HK-2 (cell line): Measurements from ENCODE around the gene INTS6L.
A peak's percentile ranks its signal among the peaks of the same experiment; 100 is the strongest.
"Not testable (repeated sequence)": the region's sequence is repeated elsewhere in the genome, so short reads cannot be mapped to it uniquely, and the experiment has no call there.

Experiments used
- DNase-seq: peaks from one replicate; pipeline ENCODE4 v3.0.0-alpha.2; 2018; ENCODE audit not compliant: unreplicated experiment

The INTS6L gene

DNA sequence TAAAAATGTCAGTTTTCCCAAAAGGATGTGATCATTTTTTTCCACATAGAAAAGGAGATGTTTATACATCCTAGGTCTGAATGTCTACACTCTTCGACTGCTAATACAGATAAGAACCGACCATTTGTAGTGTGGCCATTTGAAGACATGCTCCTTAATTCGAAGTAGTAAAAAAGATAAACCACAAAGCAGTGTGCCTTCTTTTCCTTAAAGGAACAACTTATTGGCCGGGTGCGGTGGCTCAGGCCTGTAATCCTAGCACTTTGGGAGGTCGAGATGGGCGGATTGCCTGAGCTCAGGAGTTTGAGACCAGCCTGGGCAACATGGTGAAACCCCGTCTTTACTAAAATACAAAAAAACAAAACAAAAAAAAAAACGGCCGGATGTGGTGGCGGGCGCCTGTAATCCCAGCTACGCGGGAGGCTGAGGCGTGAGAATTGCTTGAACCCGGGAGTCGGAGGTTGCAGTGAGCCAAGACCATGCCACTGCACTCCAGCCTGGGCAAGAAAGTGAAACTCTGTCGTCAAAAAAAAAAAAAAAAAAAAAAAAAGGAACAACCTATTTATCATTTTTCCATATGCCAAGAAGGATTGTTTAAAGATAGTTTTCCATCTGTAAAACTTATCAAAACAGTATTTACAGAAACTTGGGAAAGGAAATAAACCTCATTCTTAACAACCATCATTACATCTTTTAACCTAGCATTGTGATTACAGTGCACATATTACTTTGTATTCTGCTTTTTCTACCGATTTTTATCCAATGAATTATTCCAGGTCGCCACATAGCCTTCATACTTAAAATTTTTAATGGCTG, 2.6 kb downstream of the INTS6L start:
- no peak for DNase-seq

DNA sequence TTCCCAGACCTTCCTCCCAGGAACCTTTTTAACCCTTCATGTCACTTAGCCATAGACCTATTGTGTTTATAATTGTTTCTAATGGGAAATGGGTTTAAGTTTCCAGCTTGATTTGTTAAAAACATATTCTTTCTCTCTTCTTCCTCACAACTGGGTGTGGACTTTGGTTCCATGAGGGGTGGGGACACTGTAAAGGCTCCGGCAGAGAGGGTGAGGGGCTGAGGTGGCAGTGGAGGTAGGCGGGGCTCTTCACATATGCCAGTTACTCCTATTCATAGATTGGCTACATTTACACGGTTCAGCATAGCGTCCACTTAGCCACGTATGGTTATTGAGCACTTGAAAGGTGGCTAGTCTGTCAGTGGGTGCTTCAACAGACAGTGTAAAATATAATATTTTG, 7.8 kb downstream of the INTS6L start:
- no peak for DNase-seq

GRCh38 chrX:135528756-135529155, 8.3 kb downstream of the INTS6L start:
- DNase-seq, result no peak

DNA sequence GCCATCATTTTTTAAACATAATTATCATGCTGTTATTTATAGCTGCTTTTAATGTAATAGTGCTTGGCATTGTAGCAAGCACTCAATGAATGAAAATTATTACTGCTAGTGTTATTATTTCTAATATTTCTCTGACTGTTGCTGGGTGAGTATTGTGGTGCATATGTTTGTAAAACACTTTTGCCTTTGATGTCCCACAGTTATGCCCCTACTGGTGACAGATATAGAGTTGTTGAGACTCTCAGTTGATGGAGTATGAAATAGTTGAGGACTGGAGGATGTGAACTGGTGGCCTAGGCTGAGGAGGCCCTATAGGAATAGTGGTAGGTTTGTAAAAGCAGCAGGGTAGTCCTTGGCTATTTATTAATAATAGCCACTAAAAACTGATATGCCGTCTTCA, 9.6 kb downstream of the INTS6L start:
- no peak for DNase-seq

DNA sequence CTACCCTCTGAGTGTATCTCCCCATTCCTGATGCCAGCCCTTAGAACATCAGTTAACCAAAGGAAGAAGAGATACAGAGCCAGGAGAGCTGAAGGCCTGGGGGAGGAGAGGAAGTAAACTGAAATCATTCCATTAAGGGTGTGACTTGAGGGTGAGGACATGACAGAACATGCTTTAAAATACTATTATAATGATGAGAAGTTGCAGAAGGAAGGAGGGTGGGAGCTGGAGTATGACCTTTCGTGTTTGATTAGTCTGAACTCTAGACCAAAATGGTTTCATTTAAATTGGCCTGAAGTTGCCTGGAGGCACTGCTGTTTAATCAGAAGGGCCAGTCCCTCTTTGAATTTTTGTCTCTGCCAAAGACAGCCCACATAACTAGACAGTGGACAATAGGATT, 11.4 kb downstream of the INTS6L start:
- DNase-seq, result no peak

DNA sequence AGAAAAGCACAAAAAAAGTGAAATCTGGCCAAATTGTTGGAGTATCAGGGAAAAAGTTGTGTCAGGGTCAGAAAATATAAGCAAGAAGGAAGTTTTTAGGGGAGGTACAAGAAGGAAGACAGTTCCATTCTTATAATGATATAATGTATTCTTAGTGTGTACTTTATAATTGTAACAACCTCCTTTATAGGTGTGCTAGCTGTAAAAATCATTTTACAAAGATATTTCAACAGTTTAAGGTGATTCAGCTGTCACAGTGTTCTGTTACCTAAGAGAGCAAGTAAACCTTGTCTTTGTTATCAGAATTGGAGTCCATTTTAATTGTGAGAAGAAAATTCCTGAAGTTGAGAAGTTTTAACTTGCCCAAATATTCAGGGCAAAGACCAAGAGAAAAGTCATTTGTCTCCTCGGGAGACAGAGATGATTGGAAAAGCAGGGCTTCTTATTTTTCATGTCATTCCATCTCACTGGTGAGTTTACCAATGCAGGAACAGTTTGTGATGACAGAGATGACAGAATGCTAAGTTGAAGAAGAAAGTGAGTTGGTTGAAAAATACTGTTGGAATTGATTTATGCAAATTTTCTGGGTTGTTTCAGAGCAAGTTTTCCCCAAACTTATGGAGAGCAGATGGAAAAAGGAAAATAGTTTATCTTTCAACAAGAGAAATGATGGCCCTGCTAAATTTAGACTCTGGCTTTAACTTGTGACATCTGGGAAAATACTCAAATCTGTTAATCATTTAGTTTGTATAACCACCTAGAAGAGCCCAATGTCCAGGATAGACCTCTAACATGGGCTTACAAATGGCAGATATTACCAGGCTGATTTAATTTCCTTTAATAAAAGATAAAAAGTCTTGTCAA, 14.8 kb downstream of the INTS6L start:
- DNase-seq, result no peak

GRCh38 chrX:135536877-135537276, 16.4 kb downstream of the INTS6L start:
- DNase-seq, result no peak

DNA sequence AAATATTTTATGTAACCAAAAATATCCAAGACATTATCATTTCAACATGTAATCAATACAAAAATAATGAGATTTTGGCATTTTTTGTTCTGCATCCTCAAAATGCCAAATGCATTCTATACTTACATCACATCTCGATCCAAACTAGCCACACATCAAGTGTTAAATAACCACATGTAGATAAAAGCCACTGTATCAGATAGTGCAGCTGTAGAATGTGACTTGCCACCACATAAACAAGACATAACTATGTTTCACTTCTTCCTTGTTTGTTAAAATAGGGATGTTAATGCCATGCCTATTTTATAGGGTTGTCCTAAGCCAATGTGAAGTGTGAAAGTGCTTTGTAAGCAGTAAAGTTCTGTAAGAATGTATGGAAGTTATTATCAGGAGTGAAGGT, 20.9 kb downstream of the INTS6L start:
- no peak for DNase-seq

DNA sequence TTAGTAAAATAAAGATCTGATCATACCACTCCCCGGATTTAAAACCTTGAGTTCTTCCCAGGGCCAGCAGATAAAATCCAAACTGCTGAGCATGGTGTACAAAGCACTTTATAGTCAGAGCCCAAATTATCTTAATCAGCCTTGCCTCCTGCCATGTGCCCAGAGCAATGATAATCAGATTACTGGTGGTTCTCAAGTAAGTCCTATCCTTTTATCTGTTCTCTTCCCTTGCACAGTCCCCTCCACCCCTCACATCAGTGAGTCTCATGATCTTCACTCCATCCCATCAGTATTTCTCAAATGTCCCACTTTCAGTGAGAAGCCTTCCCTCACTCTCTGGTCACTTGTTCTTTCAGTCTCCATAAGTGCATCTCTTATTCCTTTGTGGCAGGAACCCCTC, 22.7 kb downstream of the INTS6L start:
- DNase-seq, result no peak

- DNase-seq, result no peak
These were observed 23.5 kb downstream of the INTS6L start for GRCh38 chrX:135543924-135544323.

GRCh38 chrX:135544338-135544948, 24.0 kb downstream of the INTS6L start:
- no peak for DNase-seq

DNA sequence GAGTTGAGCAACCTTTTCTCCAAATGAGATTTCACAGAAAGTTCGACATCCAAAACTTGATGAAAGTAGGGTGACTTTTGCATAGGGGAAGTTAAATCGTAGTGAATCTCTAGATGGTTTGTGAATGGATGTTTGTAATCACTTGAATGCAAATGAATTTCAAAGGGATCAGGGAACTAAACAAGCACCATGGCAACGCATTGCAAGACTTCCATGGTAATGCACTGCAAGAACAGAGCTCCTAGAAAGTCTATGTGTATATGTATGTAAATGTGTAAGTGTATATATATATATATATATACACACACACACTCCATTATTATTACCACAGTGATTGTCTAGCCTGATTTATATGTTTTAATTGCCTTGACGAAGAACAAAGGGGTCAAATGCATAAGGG, 27.3 kb downstream of the INTS6L start:
- DNase-seq, result no peak

DNA sequence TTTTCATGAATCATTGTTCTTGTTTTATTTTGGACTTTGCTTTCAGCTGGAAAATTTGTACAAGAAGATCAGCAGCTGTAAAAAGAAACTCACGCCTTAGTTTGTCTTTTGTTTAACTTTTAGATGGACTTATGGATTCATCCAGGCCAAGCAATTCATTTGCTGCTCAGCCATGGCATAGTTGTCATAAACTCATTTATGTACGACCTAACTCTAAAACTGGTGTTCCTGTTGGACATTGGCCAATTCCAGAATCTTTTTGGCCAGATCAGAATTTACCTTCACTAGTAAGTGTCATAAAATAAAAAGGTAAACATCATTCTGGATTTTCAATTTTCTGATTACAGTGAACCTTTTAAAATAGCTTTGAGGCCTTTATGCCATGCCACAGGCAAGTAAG, 29.1 kb downstream of the INTS6L start:
- DNase-seq, result no peak

GRCh38 chrX:135556055-135556454, 35.6 kb downstream of the INTS6L start:
- DNase-seq, result no peak

GRCh38 chrX:135557344-135557743, 36.9 kb downstream of the INTS6L start:
- DNase-seq, result no peak

- DNase-seq, result no peak
These were observed 52.0 kb downstream of the INTS6L start for GRCh38 chrX:135572436-135572835.

GRCh38 chrX:135581496-135581895, 61.0 kb downstream of the INTS6L start:
- DNase-seq, result no peak

DNA sequence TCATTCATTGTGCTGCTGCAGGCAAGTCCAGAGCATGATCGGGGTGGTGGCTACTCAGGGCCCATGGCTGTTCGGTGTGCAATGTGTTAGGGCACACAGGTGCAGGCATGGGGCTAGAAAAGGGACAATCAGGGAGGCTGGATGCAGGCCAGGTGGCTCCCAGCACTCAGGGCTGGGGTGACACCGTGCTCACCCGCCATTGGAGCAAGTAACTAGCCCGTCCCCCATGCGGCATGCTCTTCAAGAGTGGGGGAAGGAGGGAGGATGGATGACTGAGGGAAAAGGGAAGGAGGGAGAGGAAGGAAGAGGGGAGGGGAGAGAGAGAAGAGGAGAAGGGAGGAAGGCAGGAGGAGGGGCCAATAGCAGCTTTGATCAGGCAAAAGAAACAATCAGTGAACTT, 64.7 kb downstream of the INTS6L start:
- no peak for DNase-seq

DNA sequence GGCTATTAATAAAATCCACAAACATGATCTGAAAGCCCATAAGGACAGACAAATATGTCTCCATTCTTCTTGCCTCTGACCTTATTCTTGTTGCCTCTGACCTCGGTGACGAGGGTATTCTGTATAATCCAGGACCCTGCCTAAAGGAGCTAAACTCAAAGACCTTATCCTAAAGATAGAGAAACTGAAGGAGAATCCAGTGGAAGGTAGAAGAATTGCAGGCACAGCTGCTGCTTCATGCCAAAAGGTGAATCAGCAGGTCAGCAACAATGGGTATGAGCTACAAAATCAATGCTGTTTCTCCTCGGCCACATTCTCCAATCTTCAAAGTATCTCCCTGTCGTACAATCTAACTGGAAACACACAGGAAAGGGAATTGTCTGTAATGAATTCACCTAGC, 71.4 kb downstream of the INTS6L start:
- DNase-seq, result no peak

DNA sequence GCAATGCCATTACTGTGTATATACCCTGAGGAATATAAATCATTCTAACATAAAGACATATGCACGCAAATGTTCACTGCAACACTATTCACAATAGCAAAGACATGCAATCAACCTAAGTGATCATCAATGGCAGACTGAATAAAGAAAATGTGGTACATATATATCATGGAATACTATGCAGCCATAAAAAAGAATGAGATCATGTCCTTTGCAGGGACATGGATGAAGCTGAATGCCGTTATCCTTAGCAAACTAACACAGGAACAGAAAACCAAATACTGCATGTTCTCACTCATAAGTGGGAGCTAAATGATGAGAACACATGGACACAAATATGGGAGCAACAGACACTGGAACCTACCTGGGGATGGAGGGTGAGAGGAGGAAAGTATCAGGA, 73.6 kb downstream of the INTS6L start:
- not testable (repeated sequence) for DNase-seq

DNA sequence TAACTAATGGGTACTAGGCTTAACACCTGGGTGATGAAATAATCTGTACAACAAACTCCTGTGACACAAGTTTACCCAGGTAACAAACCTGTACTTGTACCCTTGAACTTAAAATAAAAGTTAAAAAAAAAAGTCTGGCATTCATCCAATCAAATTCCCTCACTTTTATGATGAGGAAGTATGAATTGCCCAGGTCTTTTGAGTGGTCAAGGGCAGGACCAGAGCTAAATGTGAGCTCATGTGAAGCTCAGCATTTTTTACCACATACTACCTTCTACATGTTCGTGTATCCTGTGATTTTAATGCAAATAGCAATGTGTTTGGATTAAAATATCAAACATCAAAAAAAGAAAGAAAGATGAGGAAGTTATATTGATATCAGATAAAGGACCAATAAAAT, 74.0 kb downstream of the INTS6L start:
- DNase-seq, result not testable (repeated sequence)

DNA sequence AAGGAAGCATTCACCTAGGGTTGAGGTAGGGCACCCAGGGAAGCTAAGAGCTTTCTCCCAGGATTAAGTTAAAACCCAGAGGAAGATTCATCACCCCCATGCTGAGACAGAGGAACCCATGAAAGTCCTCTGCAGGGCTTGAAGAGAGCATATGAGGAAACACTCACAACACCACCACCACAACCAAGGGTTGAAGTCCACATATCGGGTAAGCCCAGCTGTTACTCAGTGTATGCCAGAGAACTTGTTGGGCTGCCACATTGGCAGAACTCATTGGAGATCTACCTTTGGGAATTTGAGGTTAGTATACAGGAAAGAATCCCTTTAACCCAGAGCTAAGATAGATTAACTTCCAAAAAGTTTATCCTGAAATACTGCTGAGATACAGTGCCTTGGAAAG, 75.1 kb downstream of the INTS6L start:
- DNase-seq, result no peak

DNA sequence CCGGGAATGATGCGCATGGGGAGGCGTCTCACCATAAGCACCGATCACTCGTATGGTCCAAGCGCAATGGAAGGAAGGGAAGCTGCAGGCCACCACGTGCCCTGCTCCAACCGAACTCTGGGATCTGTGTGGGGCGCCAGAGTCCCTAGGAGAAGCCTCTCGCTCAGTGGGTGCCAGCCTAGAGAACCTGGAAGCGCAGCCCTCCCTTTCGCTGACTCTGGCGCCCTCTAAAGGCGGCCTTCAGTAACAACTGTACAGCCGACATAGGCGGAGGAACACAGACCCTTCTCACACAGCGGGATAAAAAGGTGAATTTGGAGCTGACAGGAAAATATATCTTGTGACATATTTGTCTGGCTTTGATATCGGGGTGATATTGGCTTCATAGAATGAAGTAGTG, 76.0 kb downstream of the INTS6L start:
- peak; percentile 57 for DNase-seq
